ENCODE results near the gene RNF41. TPM values are rescaled to one million over a fixed set of nuclear protein-coding genes. Genes with fewer than 3 reads are reported as not detected.
A peak's percentile ranks its signal among the peaks of the same experiment; 100 is the strongest.

RNF41 gene
- total and polyA plus RNA-seq, 2 experiments from 2014 or later, result 17.3 to 37.2 TPM

DNA sequence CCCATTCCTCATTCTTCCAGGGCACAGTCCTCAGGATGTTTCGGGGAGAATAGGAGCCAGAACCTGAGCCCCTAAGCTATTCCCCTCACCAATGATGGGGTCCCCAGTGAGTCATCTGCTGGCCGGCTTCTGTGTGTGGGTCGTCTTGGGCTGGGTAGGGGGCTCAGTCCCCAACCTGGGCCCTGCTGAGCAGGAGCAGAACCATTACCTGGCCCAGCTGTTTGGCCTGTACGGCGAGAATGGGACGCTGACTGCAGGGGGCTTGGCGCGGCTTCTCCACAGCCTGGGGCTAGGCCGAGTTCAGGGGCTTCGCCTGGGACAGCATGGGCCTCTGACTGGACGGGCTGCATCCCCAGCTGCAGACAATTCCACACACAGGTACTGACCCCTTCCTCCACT lies 9.5 kb upstream of the RNF41 start:
- Histone ChIP-seq H3K4me1 (ENCODE audit: low read depth) (no peaks in the 10 kb centered on the region), H3K36me3 (no peaks in the 10 kb centered on the region), H3K4me3 (no peak overlapping the region), H3K27ac (no peak overlapping the region), H3K27me3 (no peaks in the 10 kb centered on the region), H3K9me3 (ENCODE audit: low read depth) (no peaks in the 10 kb centered on the region)
- DNase-seq (ENCODE audit: low read depth in 1 of 2, low spot score in 1 of 2), result no peak
- TF ChIP-seq, protein P1, sequence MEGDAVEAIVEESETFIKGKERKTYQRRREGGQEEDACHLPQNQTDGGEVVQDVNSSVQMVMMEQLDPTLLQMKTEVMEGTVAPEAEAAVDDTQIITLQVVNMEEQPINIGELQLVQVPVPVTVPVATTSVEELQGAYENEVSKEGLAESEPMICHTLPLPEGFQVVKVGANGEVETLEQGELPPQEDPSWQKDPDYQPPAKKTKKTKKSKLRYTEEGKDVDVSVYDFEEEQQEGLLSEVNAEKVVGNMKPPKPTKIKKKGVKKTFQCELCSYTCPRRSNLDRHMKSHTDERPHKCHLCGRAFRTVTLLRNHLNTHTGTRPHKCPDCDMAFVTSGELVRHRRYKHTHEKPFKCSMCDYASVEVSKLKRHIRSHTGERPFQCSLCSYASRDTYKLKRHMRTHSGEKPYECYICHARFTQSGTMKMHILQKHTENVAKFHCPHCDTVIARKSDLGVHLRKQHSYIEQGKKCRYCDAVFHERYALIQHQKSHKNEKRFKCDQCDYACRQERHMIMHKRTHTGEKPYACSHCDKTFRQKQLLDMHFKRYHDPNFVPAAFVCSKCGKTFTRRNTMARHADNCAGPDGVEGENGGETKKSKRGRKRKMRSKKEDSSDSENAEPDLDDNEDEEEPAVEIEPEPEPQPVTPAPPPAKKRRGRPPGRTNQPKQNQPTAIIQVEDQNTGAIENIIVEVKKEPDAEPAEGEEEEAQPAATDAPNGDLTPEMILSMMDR (IDR thresholded peaks at IDR 0.05; ENCODE audit: low read depth, low read length), result no peak

DNA sequence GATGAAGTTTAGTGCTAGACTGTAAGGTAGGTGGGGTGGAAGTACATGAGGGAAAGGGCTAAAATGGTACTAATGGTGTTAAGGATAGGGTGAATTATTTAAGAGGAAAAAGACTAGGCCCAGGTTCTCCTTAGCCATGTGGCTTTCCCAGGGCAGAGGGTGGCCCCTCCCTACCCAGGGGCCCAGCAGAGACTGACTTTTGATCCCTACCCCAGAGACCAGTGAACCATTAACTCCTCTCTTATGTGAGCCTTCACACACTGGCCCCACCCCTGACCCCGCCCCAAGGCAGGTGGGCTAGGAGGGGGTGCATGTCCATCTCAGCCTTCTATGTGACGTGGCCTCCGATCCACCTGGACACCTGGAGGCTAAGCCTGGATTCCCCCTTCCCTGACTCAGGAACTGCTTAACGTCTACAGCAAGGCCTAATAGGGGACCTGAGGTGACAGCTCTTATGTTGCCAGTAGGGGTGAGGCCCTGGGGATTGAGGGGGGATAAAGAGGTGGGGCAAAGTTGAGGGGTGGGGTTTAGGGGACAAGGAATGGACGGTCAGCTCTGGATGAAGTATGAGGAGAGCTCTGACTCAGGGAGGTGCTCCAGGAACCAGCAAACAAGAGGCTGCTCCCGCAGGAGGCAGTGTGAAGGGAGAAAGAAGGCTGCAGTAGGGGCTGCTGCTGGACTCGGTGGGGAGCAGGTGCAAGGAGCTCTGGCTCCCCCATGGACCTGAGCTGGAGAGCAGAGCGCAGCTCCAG lies 8.9 kb upstream of the RNF41 start:
- no peaks in the 10 kb centered on the region for H3K4me1 ChIP-seq (ENCODE audit: low read depth)
- no peak overlapping the region for H3K27ac ChIP-seq
- DNase-seq (ENCODE audit: low read depth in 1 of 2, low spot score in 1 of 2), result no peak
- TF ChIP-seq, protein P1 (IDR thresholded peaks at IDR 0.05; ENCODE audit: low read depth, low read length), result no peak
- H3K4me3 ChIP-seq, result no peak overlapping the region
- H3K9me3 ChIP-seq (ENCODE audit: low read depth), result no peaks in the 10 kb centered on the region
- no peaks in the 10 kb centered on the region for H3K36me3 ChIP-seq
- H3K27me3 ChIP-seq, result no peaks in the 10 kb centered on the region

DNA sequence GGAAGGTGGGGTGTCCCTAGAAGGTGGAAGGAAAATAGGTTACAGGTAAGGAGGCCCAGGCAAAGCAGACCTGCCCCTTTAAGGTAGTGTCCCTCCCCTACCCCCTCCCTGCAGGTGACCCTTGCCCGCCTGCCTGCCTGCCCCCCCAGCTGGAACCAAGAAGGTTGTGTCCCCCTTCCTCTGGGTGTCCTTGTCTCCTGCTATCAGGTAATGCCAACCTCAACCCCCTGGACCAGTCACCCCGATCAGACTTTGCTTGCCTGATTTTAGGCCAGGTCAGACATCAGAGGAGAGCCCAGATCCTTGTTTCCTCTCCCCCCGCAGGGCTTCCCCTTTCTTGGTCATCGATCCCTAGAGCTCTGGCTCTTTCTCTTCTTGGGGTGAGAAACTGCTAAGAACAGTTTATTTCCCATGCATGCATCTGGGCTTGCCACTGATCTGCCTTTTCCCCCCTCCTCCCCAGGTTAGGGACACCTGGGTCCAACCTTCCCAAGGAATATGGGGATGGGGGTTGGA lies 8.3 kb upstream of the RNF41 start, which contains the start of gene SLC39A5:
Gene SLC39A5 (plus strand): TSS at position 136 of the 516 bp plus-strand sequence. CDS start 1,224 bp downstream, outside the sequence.
- DNase-seq (ENCODE audit: low read depth in 1 of 2, low spot score in 1 of 2), result no peak
- H3K4me1 ChIP-seq (ENCODE audit: low read depth), result no peaks in the 10 kb centered on the region
- no peaks in the 10 kb centered on the region for H3K27me3 ChIP-seq
- TF ChIP-seq, protein P1 (IDR thresholded peaks at IDR 0.05; ENCODE audit: low read depth, low read length), result no peak
- no peaks in the 10 kb centered on the region for H3K36me3 ChIP-seq
- H3K27ac ChIP-seq, result no peak within 1 kb of the TSS
- H3K4me3 ChIP-seq, result no peak within 1 kb of the TSS
- H3K9me3 ChIP-seq (ENCODE audit: low read depth), result no peaks in the 10 kb centered on the region

DNA sequence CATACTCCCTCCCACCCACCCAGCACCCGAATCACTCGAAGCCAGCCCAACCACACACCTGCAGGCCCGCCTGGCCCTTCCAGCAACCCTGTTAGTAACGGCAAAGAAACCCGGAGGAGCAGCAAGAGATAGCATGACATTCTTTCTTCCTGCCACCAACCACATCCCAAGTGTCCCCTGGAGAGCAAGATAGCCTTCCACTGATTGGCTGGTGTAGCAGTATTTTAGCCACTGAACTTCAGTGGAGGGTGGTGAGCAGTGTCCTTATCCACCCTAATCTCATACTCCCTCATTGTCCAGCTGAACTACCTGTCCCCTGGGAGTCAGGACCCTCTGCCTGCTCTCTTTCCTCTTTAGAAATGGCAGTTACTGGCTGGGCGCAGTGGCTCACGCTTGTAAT lies 7.4 kb upstream of the RNF41 start:
- TF ChIP-seq, protein P1 (IDR thresholded peaks at IDR 0.05; ENCODE audit: low read depth, low read length), result no peak
- H3K9me3 ChIP-seq (ENCODE audit: low read depth), result no peaks in the 10 kb centered on the region
- no peak overlapping the region for H3K4me3 ChIP-seq
- H3K27ac ChIP-seq, result no peak overlapping the region
- H3K27me3 ChIP-seq, result no peaks in the 10 kb centered on the region
- H3K36me3 ChIP-seq, result no peaks in the 10 kb centered on the region
- DNase-seq (ENCODE audit: low read depth in 1 of 2, low spot score in 1 of 2), result no peak
- no peaks in the 10 kb centered on the region for H3K4me1 ChIP-seq (ENCODE audit: low read depth)

DNA sequence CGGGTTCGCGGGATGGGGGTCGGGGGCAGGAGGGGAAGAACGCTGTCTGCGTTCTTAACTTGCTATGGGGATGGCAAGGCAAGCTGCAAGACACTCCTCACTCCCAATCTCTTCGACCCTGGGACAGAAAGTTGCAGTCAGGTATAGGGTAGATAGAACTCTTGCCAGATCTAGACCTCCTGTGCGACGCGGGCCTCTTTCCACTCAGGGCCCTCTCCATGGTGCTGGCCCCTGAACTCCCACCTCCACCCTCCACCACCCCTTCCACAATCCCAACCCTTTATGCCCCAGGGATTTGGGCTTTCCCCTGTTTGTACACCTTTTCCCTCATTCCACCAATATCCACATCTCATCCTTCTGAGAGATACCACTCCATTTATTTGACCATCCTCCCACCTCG lies 3.2 kb upstream of the RNF41 start:
- Histone ChIP-seq H3K9me3 (ENCODE audit: low read depth) (no peaks in the 10 kb centered on the region), H3K27me3 (no peaks in the 10 kb centered on the region), H3K4me3 (no peak overlapping the region), H3K4me1 (ENCODE audit: low read depth) (peaks cover 11% of the 10 kb centered on the region), H3K36me3 (no peaks in the 10 kb centered on the region), H3K27ac (no peak overlapping the region)
- TF ChIP-seq, protein P1 (IDR thresholded peaks at IDR 0.05; ENCODE audit: low read depth, low read length), result no peak
- DNase-seq (ENCODE audit: low read depth in 1 of 2, low spot score in 1 of 2), result peak in 1 of 2 donors; percentile 45

Data from cardiac muscle cell (in vitro differentiated cells and primary cell).